HG03354 (cell line): ENCODE data around the gene CPSF4L.

Experiments used
- ATAC-seq: cut with Tn5 transposase; IDR thresholded peaks from one replicate; pipeline ENCODE4 v1.9.1; 2021; ENCODE audit warnings: mild to moderate bottlenecking; ENCODE audit not compliant: unreplicated experiment, poor library complexity, severe bottlenecking

Gene CPSF4L

GRCh38 chr17:73247726-73248125, 14.0 kb downstream of the CPSF4L start:
- no peak for ATAC-seq

DNA sequence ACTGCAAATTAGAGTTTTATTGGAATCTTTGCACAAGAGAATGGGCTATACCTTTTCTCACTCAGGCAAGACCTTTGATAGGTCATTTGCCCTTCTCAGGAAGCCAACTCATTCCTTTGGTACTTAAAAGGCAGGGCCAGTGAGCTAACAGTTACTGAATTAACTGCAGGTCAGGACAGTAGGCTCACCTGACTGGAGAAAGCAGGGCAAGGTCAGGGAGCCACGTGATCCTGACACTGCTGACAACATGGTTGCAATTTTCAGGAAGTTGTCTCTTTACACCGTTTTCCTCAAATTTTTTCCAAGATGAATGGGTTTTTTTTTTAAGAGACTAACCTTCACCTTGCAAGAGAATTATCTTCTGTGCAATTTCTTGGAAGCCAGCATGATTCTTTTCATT, 21.1 kb downstream of the CPSF4L start:
- ATAC-seq = no peak

DNA sequence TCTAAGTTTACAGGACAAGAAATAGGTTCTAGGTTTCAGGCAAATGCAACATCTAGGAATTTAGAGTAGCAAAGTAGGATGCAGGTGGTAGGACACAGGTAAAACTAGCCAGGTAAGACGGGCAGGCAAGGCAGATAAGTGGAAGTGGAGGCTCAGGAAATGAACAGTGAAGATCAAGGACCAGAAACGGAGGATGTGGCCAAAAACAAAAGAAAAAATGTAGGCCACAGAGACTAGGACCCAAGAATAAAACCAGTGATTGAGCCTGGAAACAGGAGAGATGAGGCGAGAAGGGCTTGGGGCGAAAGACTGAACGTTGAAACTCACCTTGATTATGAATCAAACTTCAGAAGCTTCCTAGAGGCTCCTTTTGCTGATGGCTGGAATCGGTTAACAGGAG, 24.0 kb downstream of the CPSF4L start:
- ATAC-seq = no peak

- ATAC-seq = no peak
These were observed 26.9 kb downstream of the CPSF4L start for GRCh38 chr17:73234736-73235135.

- peak; percentile 34 for ATAC-seq
These were observed 28.9 kb downstream of the CPSF4L start for GRCh38 chr17:73232587-73233373.

DNA sequence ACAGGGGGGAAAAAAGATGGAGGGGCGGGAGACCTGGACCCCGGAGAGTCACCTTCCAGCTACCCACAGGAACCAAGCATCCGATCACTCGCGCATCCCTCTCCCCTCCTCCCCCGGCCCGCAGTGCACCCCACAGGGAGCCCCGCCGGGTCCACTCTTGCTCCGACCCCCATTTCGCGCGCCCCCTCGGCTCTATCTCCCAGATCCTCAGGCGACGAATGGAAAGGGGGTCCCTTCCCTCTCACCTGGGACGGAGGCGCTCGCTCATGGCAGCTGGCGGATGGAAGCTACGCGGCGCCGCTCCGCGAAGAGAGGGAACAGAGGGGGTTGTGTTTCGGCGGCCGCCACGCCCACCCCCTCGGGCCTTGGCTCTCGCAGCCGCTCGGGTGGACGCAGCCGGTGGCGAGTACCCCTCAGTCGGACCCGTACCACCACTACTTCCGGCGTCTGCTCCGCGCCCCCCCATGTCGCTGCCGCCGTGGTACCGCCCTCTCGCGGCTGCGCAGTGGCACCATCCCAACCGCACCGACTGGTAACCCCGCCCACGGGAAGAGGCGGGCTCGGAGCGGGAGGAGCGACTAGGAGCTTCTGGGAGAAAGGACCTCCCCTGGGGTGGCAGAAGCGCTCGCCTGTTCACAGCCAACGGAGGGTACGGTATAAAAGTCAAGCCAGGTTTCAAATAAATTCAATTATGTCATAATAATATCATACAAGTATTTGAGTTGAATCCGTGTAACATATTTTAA, 29.7 kb downstream of the CPSF4L start:
- ATAC-seq = peak; percentile 84

GRCh38 chr17:73231395-73231794, 30.3 kb downstream of the CPSF4L start:
- ATAC-seq = no peak

DNA sequence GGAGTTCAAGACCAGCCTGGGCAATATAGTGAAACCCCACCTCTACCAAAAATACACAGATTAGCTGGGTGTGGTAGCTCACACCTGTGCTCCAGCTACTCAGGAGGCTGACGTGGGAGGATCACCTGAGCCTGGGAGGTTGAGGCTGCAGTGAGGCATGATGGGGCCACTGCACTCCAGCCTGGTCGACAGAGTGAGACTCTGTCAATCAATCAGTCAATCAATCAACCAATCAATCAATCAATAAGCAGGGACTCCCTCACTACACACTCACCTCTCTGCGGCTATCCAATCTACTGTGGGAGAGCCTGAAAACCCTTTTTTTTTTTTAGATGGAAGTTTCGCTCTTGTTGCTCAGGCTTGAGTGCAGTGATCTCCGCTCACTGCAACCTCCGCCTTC, 31.6 kb downstream of the CPSF4L start:
- ATAC-seq = no peak

DNA sequence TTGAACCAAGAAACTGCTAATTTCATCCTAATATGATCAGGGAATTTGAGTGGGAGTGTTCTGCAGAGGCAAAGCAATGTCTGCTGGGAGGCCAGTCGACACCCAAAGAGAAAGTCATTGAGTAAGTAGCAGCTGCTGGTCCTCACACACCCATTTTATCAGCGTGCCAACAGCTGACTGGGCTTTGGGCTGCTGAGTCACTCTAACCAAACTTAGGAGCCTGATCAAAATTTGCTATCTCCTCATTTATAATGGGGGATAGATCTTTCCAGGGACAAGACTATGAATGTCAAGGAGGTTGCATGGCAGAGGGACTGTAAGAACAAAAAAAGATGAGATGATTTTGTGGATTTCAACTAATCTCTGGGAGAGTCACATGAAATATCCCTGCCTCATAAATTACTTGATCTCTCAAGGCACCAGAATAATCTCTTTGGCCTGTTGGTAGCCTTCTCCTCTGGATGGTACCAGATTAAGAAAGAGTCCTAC, 32.9 kb downstream of the CPSF4L start:
- peak; percentile 34 for ATAC-seq

DNA sequence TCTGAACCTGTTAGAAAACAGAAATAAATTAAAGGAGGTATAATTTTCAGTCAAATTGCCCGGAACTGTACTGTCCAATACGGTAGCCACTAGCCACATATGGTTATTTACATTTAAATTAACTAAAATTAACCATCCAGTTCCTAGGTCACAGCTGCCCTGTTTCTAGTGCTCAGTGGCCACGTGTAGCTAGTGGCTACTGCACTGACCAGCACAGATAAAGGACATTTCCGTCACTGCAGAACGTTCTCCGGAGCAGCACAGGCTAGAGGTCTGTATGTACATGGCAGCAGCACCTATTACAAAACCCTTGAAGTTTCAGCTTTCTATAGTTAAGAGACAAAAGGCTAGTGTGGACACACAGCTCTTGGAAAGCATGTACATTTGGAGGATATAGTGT, 33.7 kb downstream of the CPSF4L start:
- ATAC-seq = no peak

DNA sequence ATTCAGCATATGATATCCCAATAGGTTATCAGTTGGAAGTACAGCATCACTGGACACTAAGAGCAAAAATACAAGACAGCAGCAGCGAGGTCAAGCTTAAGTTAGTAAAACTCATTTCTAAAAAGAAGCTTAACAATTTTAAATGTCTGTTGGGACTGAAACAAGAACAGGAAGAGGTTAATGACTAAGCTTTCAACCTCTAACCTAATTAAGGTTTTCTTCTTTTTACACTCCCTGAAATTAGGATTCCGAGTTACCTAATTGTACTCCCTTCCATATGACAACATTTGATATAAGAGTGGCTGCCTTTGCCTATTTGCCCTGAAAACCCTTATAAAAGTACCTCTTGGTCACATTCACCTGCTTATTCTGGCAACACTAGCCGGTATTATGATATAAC, 34.3 kb downstream of the CPSF4L start:
- ATAC-seq = no peak

- ATAC-seq = no peak
These were observed 35.0 kb downstream of the CPSF4L start for GRCh38 chr17:73226556-73227172.

GRCh38 chr17:73224663-73225305, 36.9 kb downstream of the CPSF4L start:
- ATAC-seq = no peak

GRCh38 chr17:73224237-73224636, 37.4 kb downstream of the CPSF4L start:
- no peak for ATAC-seq

DNA sequence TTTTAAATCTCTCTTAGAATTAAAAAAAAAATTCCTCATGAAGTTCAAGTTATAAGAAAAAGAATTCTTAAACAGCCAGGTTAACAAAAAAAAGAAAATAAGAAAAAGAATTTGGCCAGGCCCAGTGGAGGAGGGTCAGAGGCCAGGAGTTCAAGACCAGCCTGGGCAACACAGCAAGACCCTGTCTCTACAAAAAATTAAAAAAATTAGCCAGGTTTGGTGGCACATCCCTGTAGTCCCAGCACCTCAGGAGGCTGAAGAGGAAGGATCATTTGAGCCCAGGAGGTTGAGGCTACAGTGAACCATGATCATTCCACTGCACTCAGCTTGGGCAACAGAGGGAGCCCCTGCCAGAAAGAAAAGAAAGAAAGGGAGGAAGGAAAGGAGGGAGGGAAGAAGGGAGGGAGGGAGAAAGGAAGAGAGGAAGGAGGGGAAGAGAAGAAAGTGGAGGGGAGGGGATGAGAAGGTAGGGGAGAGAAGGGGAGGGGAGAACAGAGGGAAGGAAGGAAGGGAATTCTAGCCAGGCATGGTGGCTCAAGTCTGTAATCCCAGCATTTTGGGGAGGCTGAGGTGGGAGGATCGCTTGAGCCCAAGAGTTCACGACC, 38.0 kb downstream of the CPSF4L start:
- no peak for ATAC-seq

DNA sequence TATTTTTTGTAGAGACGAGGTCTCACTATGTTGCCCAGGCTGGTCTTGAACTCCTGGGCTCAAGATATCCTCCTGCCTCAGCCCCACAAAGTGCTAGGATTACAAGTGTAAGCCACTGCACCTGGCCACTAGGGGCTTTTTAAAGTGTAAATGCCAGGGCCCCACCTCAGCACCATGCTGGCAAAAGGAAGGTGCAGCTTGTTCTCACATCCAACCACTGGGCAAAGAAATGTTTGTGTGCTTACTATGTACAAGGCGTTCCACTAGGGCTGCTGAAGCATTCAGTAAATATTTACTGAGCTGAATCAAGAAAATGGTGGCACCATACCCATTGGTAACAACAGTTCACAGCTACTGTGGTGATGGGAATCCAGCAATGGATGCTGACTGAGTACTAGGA, 46.2 kb downstream of the CPSF4L start:
- no peak for ATAC-seq

DNA sequence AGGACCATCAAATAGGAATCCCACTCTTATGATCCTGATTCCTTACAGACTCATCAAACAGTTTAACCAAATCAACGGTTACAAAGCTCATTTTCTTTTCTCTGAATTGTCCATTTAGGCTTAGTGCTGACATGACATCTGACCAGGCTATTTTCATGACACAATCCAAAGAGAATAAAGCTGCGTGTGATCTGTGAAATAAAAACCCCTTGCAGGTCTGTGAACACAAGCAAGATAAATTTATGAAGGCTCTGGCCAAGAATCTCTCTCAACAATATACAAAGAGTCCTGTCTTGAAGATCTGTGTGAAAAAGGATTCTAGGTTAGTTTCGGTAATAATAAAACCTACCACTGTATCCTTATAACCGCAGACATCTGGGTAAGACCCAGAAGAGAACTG, 46.8 kb downstream of the CPSF4L start:
- ATAC-seq = no peak

DNA sequence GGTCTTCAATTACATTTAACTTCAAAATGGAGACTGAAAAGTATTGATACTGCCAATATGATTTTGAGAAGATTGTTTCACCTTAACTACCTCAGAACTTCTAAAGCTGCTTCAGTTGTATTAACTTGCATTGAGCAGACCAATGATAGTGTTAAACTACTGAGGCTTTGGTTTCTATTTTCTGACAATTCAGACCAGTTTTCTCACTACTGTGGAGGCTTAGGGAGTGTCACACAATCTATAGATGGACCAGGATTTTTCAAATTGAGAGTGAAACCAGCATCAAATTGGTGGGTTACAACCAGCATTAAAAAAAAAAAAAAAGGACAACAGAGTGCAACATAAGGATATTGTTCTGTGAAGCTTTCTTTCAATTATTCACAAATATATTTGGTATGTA, 47.7 kb downstream of the CPSF4L start:
- ATAC-seq = no peak

- ATAC-seq = no peak
These were observed 49.9 kb downstream of the CPSF4L start for GRCh38 chr17:73211745-73212144.
